Activated CD4-positive, alpha-beta memory T cell treated with anti-CD3 and anti-CD28 coated beads, Interleukin-2, amount 10 ng/mL, durations not matched to agents 7 days and 5 days (primary cell): ENCODE data around the gene HIPK2. TPM values are rescaled to one million over a fixed set of nuclear protein-coding genes. Genes with fewer than 3 reads are reported as not detected.

Experiments used
- CTCF ChIA-PET: fragments of 350-600 bp; sonication (Branson Sonifier 250); formaldehyde crosslinking; loops from one replicate; lab custom pipeline; 2021; ENCODE audit warnings: antibody characterized with exemption, inconsistent platforms; lab: Charles Lee
- POLR2A ChIA-PET: fragments of 350-600 bp; sonication (Branson Sonifier 250); formaldehyde crosslinking; loops from one replicate; lab custom pipeline; 2021; ENCODE audit warnings: antibody characterized with exemption; lab: Charles Lee
- DNase-seq: peaks from one replicate; pipeline ENCODE4 v3.0.0-alpha.2; 2020
- H3K27ac Mint-ChIP-seq: one replicate; pipeline ENCODE4 v1.8.0; 2021; ENCODE audit warnings: mild to moderate bottlenecking, mixed read lengths
- H3K27me3 Mint-ChIP-seq: one replicate; pipeline ENCODE4 v1.8.0; 2021; ENCODE audit warnings: mixed read lengths
- H3K36me3 Mint-ChIP-seq: one replicate; pipeline ENCODE4 v1.8.0; 2021; ENCODE audit warnings: low read depth, mixed read lengths
- H3K4me1 Mint-ChIP-seq: one replicate; pipeline ENCODE4 v1.8.0; 2021; ENCODE audit warnings: mixed read lengths
- H3K4me3 Mint-ChIP-seq: one replicate; pipeline ENCODE4 v1.8.0; 2021; ENCODE audit warnings: mild to moderate bottlenecking, mixed read lengths
- H3K9me3 Mint-ChIP-seq: one replicate; pipeline ENCODE4 v1.8.0; 2021; ENCODE audit warnings: mixed read lengths
- total RNA-seq, 2 experiments: library from RNA; stranded (reverse); gene quantifications; one replicate each; pipeline ENCODE4 v1.2.3, GENCODE V29; 2021

HIPK2 gene
- total RNA-seq, 2 experiments from 2014 or later: 24.0 to 25.2 TPM

DNA sequence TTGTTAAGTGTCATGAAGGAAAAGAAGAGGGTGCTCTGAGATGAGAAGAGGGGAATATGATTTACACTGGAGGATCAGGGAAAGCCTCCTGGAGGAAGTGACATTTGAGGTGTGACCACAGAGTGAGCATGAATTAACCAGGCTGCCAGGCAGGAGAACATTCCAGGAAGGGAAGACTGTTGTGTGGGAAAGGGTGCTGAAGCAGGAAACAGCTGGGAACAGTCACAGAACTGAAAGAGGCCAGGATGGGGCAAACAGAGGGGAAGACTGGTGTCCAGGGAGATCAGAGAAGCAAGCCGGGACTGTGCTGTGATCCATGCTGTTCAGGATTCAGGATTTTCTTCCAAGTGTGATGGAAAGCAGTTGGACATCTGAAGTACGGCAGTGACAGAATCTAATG is 14.9 kb downstream of the HIPK2 start:
- Mint-ChIP-seq H3K9me3 (no peaks in the 10 kb centered on the region), H3K4me3 (no peak overlapping the region), H3K27me3 (no peaks in the 10 kb centered on the region), H3K4me1 (peaks cover 31% of the 10 kb centered on the region), H3K36me3 (peaks cover 37% of the 10 kb centered on the region), H3K27ac (no peak overlapping the region)
- POLR2A ChIA-PET: interaction anchor here (1.1 kb wide), 1 partner anchor 16 kb away, joined by 3 read pairs; no protein-coding TSS in a partner anchor
- CTCF ChIA-PET: interaction anchor here (0.6 kb wide), 1 partner anchor 591 kb away, joined by 6 read pairs; no protein-coding TSS in a partner anchor
- no peak for DNase-seq

DNA sequence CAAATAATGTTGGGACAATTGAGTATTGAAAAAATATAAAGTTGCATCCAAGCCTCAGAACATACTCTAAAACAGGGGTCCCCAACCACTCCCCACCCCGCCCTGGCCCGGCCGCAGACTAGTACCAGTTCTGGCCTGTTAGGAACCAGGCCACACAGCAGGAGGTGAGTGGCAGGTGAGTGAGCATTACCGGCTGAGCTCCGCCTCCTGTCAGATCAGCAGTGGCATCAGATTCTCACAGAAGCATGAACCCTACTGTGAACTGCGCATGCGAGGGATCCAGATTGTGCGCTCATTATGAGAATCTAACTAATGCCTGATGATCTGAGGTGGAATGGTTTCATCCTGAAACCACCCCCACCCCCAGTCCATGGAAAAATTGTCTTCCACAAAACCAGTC is 19.4 kb downstream of the HIPK2 start:
- no peak for DNase-seq
- Mint-ChIP-seq H3K4me1 (peaks cover 11% of the 10 kb centered on the region), H3K36me3 (peaks cover 19% of the 10 kb centered on the region), H3K27ac (no peak overlapping the region), H3K27me3 (no peaks in the 10 kb centered on the region), H3K4me3 (no peak overlapping the region), H3K9me3 (no peaks in the 10 kb centered on the region)
- POLR2A ChIA-PET: no interaction called here
- CTCF ChIA-PET: no interaction called here

DNA sequence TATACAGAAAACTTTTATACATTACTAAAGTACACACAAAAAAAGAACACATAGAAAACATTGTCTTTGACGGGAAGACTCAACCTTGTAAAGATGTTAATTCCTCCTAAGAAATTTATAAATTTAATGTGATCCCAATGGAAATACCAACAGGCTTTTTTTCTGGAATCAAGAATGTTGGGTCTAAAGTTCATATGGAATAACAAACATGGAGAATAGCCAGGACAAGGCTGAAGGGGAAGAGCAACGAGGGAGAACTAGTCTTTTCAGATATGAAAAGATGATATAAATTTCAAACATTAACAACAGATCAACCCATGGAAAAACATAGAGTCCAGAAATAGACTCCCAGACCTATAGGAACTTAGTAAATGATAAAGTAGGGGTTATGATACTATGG is 19.8 kb downstream of the HIPK2 start:
- H3K4me3 Mint-ChIP-seq: no peak overlapping the region
- DNase-seq: no peak
- H3K4me1 Mint-ChIP-seq: peaks cover 8% of the 10 kb centered on the region
- H3K27ac Mint-ChIP-seq: no peak overlapping the region
- POLR2A ChIA-PET: no interaction called here
- CTCF ChIA-PET: no interaction called here
- H3K36me3 Mint-ChIP-seq: peaks cover 17% of the 10 kb centered on the region
- H3K9me3 Mint-ChIP-seq: no peaks in the 10 kb centered on the region
- no peaks in the 10 kb centered on the region for H3K27me3 Mint-ChIP-seq

DNA sequence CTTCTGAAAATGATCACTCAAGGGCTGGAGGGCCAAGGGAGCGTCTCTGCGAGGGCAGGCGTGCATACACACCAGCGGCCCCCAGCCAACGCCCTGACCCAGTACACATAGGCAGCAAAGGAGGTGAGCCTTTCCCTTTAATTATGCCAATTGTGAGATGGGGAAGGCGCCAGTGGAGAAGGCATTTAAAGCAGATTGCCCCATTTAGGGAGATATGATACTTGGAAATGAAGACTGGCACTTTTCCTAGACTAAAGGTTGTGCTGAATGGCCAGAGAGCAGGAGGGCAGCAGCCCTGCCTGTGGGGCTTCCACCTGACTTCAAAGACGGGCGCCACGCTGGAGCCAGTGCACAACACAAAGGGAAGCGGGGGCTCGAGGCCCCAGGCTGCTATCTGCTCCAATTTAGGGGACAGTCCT is 24.1 kb downstream of the HIPK2 start:
- Mint-ChIP-seq H3K27ac (no peak overlapping the region), H3K4me1 (peaks cover 5% of the 10 kb centered on the region), H3K36me3 (peaks cover 2% of the 10 kb centered on the region), H3K27me3 (no peaks in the 10 kb centered on the region), H3K9me3 (no peaks in the 10 kb centered on the region), H3K4me3 (no peak overlapping the region)
- DNase-seq: no peak
- ChIA-PET CTCF (interaction anchor here (1.2 to 1.3 kb wide), 2 partner anchors 22 to 152 kb away, joined by 4 read pairs; no protein-coding TSS in a partner anchor), POLR2A (interaction anchor here (0.5 kb wide), 1 partner anchor 15 kb away, joined by 3 read pairs; no protein-coding TSS in a partner anchor)

DNA sequence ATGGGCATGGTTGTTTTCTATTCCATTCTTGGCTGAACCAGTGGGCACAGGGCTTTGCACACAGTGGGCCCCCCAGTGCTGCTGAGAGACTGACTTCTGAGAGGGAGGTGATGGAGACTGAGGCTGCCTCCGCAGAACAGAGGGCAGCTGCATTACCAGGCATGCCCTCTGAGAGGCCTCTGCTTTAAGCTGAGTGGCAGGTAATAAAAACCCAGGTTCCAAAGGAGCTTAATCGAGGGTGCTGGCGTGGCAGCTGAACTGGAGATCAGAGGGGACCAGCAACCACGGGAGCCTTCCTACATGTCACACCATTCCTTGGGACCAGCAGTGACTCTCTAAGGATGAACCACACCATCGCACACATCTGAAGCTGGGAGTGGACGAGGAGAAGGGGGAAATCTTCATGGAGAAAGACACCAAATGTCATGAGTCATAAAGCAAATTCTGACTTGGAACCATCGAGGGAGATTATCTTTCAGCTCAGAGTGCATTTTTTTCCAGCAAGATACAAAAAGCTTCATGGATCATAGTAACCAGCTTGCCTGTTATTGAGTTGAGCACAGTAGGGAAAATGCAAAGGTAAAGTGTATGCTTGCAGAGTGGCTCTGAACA is 24.6 kb downstream of the HIPK2 start:
- peaks cover 5% of the 10 kb centered on the region for H3K4me1 Mint-ChIP-seq
- ChIA-PET CTCF (interaction anchor here (1.3 kb wide), 1 partner anchor 152 kb away, joined by 4 read pairs; no protein-coding TSS in a partner anchor), POLR2A (interaction anchor here (0.5 kb wide), 1 partner anchor 14 kb away, joined by 3 read pairs; no protein-coding TSS in a partner anchor)
- H3K27me3 Mint-ChIP-seq: no peaks in the 10 kb centered on the region
- no peak overlapping the region for H3K4me3 Mint-ChIP-seq
- no peak for DNase-seq
- peaks cover 2% of the 10 kb centered on the region for H3K36me3 Mint-ChIP-seq
- no peak overlapping the region for H3K27ac Mint-ChIP-seq
- H3K9me3 Mint-ChIP-seq: no peaks in the 10 kb centered on the region

DNA sequence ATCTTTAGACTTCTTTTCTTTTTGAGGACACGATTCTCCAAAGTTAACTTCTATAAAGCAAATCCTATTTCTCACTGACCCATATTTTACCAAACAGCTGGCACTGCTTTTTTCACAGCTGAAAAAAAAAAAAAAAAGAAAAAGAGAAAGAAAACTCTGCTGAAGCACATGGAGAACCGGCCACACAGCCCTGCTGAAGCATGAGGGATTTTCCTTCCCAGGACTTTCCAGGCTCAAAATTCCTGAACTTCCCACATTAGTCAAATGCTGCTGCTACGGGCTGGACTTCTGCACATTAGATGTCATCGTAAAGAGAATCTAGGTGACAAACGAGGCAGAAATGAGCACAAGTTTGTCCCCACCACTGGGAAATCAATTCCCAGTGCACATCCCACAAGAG is 25.2 kb downstream of the HIPK2 start:
- POLR2A ChIA-PET: no interaction called here
- CTCF ChIA-PET: interaction anchor here (1.3 kb wide), 1 partner anchor 151 kb away, joined by 4 read pairs; no protein-coding TSS in a partner anchor
- Mint-ChIP-seq H3K27ac (no peak overlapping the region), H3K9me3 (no peaks in the 10 kb centered on the region), H3K27me3 (no peaks in the 10 kb centered on the region), H3K36me3 (peaks cover 2% of the 10 kb centered on the region), H3K4me3 (no peak overlapping the region), H3K4me1 (peaks cover 5% of the 10 kb centered on the region)
- DNase-seq: no peak

DNA sequence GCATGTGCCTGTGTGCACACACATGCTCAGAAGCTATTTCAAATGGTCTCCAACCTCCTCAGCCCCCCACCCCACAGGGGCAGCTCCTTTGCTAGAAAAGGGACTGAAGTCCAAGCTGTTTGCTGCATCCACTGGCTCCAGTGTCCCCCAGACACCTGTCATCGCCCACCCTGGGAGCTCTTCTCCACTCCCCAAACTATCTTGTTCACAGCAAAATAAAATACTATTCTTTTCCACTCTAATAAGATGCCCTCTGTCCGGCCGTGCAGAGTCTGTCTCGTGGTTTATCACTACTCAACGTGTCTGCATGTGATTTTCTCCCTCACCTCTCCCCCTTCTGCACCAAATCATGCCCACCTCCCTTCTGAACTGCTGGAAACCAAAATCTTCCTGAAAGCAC is 25.6 kb downstream of the HIPK2 start:
- H3K36me3 Mint-ChIP-seq: peaks cover 2% of the 10 kb centered on the region
- H3K9me3 Mint-ChIP-seq: no peaks in the 10 kb centered on the region
- H3K4me3 Mint-ChIP-seq: no peak overlapping the region
- H3K27ac Mint-ChIP-seq: no peak overlapping the region
- ChIA-PET CTCF (no interaction called here), POLR2A (no interaction called here)
- DNase-seq: no peak
- peaks cover 5% of the 10 kb centered on the region for H3K4me1 Mint-ChIP-seq
- no peaks in the 10 kb centered on the region for H3K27me3 Mint-ChIP-seq

DNA sequence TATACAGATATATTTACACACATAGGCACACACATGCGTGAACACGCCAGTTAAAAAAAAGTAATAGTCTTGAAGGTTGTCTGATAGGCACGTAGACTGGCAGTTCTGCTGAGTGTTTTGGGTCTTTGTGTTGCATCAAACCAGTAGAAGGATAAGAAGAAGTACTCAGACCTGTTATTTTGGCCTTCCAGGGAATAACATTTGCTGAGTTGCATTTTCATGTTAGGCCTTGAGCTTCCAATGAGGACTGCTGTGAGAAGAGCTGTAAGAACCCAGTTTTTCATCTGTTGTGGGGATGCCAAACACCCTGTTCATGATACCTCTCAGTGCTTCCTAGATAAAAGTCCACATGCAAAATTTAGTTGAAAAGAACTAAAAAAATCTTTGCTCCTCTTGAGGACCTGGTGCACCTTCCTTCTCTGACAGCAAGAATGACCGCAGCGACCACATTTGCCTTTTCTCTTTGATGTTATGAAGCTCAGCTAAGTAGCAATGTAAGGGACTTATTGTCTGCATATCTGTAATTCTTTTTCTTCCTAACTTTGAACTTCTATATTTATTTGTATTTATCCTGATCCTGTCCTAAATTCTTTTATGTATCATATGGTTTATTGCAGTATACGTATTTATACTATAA is 27.2 kb downstream of the HIPK2 start:
- Mint-ChIP-seq H3K4me1 (peaks cover 5% of the 10 kb centered on the region), H3K36me3 (peaks cover 2% of the 10 kb centered on the region), H3K9me3 (no peaks in the 10 kb centered on the region), H3K27me3 (no peaks in the 10 kb centered on the region), H3K4me3 (no peak overlapping the region), H3K27ac (no peak overlapping the region)
- ChIA-PET CTCF (no interaction called here), POLR2A (no interaction called here)
- no peak for DNase-seq

DNA sequence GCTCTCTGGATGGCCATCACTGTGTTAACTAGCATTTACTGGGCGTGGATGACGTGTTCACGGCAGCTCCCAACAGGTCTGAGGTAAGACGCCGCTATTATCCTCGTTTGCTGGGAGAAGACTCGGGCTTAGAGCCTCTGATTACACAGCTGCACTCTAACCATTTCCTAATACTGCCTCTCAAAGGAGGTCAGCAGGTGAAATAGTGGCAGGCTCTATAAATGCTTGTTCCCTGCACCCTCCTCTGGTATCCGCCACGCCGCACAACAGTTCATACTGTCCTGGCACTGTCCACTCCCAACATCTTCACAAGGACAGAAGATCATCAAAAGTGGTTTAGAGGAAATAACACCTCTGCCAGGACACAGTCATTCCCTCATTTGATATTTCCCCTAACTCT is 28.3 kb downstream of the HIPK2 start:
- ChIA-PET POLR2A (no interaction called here), CTCF (no interaction called here)
- Mint-ChIP-seq H3K9me3 (no peaks in the 10 kb centered on the region), H3K4me3 (no peak overlapping the region), H3K27ac (no peak overlapping the region), H3K36me3 (no peaks in the 10 kb centered on the region), H3K4me1 (peaks cover 3% of the 10 kb centered on the region), H3K27me3 (no peaks in the 10 kb centered on the region)
- no peak for DNase-seq

DNA sequence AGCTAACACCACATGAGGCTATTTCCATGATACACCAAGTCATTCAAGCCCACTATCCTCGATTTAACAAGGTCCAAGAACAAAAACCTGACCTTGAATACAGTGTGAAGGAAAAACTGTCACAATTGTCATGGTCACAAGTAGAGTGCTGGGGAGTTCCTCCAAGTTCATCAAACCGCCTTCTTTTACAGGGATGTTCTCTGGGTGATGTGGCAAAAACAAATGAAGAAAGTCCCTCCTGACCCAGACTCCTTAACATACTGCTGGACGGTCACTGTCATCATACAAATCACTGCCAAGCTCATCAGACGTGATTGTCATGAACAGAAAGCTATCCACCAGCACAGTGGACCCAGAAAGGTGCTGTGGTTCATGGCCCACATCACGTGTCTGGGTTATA is 28.9 kb downstream of the HIPK2 start:
- ChIA-PET POLR2A (no interaction called here), CTCF (no interaction called here)
- peaks cover 3% of the 10 kb centered on the region for H3K4me1 Mint-ChIP-seq
- H3K4me3 Mint-ChIP-seq: no peak overlapping the region
- no peaks in the 10 kb centered on the region for H3K9me3 Mint-ChIP-seq
- H3K27me3 Mint-ChIP-seq: no peaks in the 10 kb centered on the region
- no peak overlapping the region for H3K27ac Mint-ChIP-seq
- no peaks in the 10 kb centered on the region for H3K36me3 Mint-ChIP-seq
- no peak for DNase-seq

DNA sequence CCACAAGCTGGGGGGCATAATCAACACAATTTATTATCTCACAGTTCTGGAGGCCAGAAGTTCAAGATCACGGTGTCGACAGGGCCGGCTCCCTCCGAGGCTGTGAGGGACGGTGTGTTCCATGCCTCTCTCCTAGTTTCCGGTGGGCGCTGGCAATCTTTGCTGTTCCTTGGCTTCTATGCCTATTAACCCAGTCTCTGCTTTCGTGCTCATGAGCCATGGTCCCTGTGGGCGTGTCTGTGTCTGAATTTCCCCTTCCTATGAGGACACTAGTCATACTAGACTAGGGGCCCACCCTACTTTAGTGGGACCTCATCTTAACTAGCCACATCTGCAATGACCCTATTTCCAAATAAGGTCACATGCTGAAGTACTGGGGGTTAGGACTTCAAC is 29.4 kb downstream of the HIPK2 start:
- ChIA-PET CTCF (no interaction called here), POLR2A (no interaction called here)
- no peak for DNase-seq
- Mint-ChIP-seq H3K4me3 (no peak overlapping the region), H3K9me3 (no peaks in the 10 kb centered on the region), H3K4me1 (peaks cover 3% of the 10 kb centered on the region), H3K27me3 (no peaks in the 10 kb centered on the region), H3K27ac (no peak overlapping the region), H3K36me3 (no peaks in the 10 kb centered on the region)

DNA sequence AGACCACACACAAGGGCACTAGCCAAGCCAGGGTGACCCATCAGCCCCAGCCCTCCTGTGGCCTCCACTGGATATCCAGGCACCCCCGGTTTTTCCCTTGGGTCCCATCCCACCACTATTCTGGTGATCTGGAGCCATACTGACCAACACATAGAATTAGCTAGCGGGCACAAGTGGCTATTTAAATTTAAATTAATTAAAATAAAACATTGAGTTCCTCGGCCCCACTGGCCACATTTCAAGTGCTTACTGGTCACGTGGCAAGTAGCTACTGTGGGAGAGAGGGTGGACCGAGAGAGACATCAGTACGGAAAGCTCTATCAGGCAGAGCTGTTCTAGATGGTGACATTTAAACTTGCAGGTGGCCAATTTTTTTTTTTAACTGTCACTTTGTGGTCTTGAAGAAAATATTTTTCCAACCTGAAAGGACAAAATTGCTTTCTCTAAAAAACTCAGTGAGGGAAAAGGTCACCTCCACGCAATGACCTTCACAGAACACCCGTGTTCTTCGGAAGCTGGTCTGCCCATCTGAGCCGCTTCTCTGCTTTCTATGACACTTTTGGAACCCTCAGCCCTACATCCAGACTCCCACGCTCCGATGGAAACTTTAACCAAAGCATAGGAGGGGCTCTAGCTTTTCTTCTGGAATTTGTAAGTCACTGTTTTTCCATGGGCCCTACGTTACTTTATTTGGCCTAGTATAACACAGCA is 30.0 kb downstream of the HIPK2 start:
- Mint-ChIP-seq H3K4me3 (no peak overlapping the region), H3K4me1 (peaks cover 3% of the 10 kb centered on the region), H3K9me3 (no peaks in the 10 kb centered on the region), H3K27ac (no peak overlapping the region), H3K27me3 (no peaks in the 10 kb centered on the region), H3K36me3 (no peaks in the 10 kb centered on the region)
- POLR2A ChIA-PET: no interaction called here
- CTCF ChIA-PET: no interaction called here
- DNase-seq: no peak

DNA sequence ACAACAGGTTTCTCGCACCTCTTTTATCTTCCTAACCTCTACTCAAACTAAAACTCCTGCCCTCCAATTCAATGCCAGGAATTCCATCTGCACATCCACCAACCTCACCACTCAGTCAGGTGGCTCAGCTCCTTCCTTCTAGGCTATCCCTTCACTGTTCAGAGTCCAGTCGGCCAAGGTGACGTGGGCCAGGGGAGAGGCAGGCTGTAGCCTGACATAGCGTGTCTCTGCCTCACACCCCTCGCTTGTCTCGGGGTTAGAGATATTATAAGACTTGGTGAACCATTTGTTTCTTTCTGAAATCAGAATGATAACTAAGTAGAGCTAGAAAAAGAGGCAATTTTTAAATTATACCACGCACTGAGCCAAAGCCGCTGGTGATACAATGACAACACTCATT is 31.1 kb downstream of the HIPK2 start:
- H3K4me1 Mint-ChIP-seq: peaks cover 3% of the 10 kb centered on the region
- POLR2A ChIA-PET: no interaction called here
- H3K4me3 Mint-ChIP-seq: no peak overlapping the region
- DNase-seq: no peak
- CTCF ChIA-PET: interaction anchor here (0.6 kb wide), 1 partner anchor 100 kb away, joined by 4 read pairs; no protein-coding TSS in a partner anchor
- H3K27ac Mint-ChIP-seq: no peak overlapping the region
- H3K27me3 Mint-ChIP-seq: no peaks in the 10 kb centered on the region
- H3K9me3 Mint-ChIP-seq: no peaks in the 10 kb centered on the region
- H3K36me3 Mint-ChIP-seq: no peaks in the 10 kb centered on the region
